Measurements from ENCODE around the gene AMN. TPM values are rescaled to one million over a fixed set of nuclear protein-coding genes. Genes with fewer than 3 reads are reported as not detected.

The AMN gene
- total and polyA plus RNA-seq, 4 donors: 0.16 to 8.8 (median 0.34) TPM

DNA sequence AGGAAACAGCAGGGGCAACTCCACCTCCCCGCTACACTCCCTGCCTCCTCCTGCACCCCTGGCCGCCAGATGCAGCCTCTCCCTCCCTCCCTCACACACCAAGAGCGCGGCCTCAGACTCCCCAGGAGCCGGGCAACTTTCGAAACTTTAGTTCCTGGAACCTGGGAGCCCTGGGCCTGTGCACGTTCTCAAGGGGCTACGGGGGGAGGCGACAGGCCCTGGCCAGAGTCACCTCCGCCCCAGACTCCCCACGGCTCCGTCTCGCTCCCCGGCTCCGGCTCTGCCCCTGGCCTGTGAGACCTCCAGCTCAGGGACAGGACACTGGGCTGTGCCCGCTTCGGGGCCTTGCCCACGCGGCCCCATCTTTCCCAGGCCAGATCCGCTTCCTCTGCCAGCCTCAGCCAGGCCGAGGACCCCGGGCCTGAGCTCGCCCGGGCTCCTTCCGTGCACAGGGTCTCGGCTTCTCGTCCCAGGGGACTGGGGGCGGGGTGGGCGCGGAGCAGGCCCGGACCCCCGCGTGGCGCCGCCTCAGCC lies 5.5 kb downstream of the AMN start:
- WGBS, 2 donors: 15 to 20% methylated on average over 35 of the region's 35 CpGs
- no peaks in the 10 kb centered on the region for H3K27me3 ChIP-seq (ENCODE audit: control insufficient read depth in 1 of 2, insufficient read depth in 2 of 2, low read length in 1 of 2)
- ATAC-seq (ENCODE audit: low FRiP score) (no peak), DNase-seq (peak in 1 of 2 donors; percentile 71)
- H3K4me1 ChIP-seq (ENCODE audit: control insufficient read depth in 1 of 2, insufficient read depth in 2 of 2, low read length in 2 of 2): no peaks in the 10 kb centered on the region
- peaks cover 0 to 2% of the 10 kb centered on the region in 2 donors for H3K36me3 ChIP-seq (ENCODE audit: control insufficient read depth in 1 of 2, insufficient read depth in 2 of 2, low read length in 1 of 2)
- no peaks in the 10 kb centered on the region for H3K9me3 ChIP-seq (ENCODE audit: control insufficient read depth, low read length)
- H3K27ac ChIP-seq (ENCODE audit: low read depth in 1 of 2, low read length in 2 of 2): no peak overlapping the region
- no peak overlapping the region for H3K4me3 ChIP-seq (ENCODE audit: low read length in 2 of 2)
- intact Hi-C loops (cut with DNase I): loop anchor here in 1 of 2 donors (10.0 kb wide), 1 partner anchor 403 kb away; no protein-coding TSS in a partner anchor

DNA sequence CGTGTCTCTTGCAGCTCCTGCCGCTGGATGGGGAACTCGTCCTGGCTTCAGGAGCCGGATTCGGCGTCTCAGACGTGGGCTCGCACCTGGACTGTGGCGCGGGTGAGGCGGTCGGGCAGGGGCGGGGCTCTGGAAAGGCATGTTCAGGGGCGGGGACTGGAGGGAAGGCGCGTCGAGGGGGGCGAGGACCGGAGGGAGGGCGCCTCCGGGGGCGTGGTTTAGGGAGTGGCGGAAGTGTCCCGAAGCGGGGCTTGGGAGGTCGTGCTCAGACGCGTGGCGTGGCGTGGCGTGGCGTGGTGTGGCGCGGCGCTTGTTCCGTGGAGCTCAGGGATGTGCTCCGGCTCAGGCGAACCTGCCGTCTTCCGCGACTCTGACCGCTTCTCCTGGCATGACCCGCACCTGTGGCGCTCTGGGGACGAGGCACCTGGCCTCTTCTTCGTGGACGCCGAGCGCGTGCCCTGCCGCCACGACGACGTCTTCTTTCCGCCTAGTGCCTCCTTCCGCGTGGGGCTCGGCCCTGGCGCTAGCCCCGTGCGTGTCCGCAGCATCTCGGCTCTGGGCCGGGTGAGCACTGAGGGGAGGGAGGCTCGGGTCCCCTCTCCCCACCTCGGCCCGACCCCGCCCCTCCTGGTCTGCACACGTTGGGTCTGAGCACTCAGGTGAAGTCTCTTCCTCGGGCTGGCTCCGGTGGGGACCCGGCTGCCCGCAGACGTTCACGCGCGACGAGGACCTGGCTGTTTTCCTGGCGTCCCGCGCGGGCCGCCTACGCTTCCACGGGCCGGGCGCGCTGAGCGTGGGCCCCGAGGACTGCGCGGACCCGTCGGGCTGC lies 6.2 kb downstream of the AMN start:
- WGBS, 2 donors: 1 to 2% methylated on average over 76 to 94 of the region's 94 CpGs
- ATAC-seq (ENCODE audit: low FRiP score) (peak; percentile 43), DNase-seq (peak; percentile 76 to 90)
- Histone ChIP-seq H3K4me1 (ENCODE audit: control insufficient read depth in 1 of 2, insufficient read depth in 2 of 2, low read length in 2 of 2) (no peaks in the 10 kb centered on the region), H3K9me3 (ENCODE audit: control insufficient read depth, low read length) (no peaks in the 10 kb centered on the region), H3K27ac (ENCODE audit: low read depth in 1 of 2, low read length in 2 of 2) (no peak overlapping the region), H3K4me3 (ENCODE audit: low read length in 2 of 2) (no peak overlapping the region), H3K27me3 (ENCODE audit: control insufficient read depth in 1 of 2, insufficient read depth in 2 of 2, low read length in 1 of 2) (no peaks in the 10 kb centered on the region), H3K36me3 (ENCODE audit: control insufficient read depth in 1 of 2, insufficient read depth in 2 of 2, low read length in 1 of 2) (peaks cover 0 to 2% of the 10 kb centered on the region in 2 donors)
- intact Hi-C loops (cut with DNase I): loop anchor here in 1 of 2 donors (10.0 kb wide), 1 partner anchor 404 kb away; no protein-coding TSS in a partner anchor

DNA sequence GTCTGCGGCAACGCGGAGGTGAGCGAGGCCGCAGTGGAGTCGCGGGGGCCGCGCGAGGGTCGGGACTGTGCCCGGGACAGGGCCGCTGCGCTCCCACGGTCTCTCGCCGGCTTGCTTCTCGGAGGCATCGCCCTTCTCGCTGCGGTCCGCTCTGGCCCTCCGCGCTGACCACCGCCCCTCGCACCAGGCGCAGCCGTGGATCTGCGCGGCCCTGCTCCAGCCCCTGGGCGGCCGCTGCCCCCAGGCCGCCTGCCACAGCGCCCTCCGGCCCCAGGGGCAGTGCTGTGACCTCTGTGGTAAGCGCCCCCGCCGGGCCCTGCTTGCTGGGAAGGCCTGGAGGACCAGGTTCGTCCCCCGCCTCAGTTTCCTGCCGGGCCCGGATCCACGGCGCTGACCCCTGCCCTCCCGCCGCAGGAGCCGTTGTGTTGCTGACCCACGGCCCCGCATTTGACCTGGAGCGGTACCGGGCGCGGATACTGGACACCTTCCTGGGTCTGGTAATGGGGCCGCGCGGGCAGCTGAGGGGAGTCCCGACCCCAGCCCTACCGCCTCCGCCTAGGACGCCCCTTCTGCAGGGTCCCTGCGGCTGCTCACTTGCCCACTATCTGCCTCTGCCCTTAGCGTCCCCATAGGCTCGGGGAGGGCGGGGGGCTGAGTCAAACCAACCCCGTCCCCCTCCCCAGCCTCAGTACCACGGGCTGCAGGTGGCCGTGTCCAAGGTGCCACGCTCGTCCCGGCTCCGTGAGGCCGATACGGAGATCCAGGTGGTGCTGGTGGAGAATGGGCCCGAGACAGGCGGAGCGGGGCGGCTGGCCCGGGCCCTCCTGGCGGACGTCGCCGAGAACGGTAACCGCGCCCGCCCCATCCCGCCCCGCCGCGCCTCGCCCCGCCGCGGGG lies 7.0 kb downstream of the AMN start:
- H3K4me3 ChIP-seq (ENCODE audit: low read length in 2 of 2): no peak overlapping the region
- ATAC-seq (ENCODE audit: low FRiP score): no peak
- 3% methylated on average over 73 to 94 of the region's 94 CpGs for WGBS, 2 donors
- H3K36me3 ChIP-seq (ENCODE audit: control insufficient read depth in 1 of 2, insufficient read depth in 2 of 2, low read length in 1 of 2): peaks cover 0 to 2% of the 10 kb centered on the region in 2 donors
- no peak overlapping the region for H3K27ac ChIP-seq (ENCODE audit: low read depth in 1 of 2, low read length in 2 of 2)
- no peak for DNase-seq
- intact Hi-C loops (cut with DNase I): loop anchor here in 1 of 2 donors (10.0 kb wide), 1 partner anchor 405 kb away; no protein-coding TSS in a partner anchor
- no peaks in the 10 kb centered on the region for H3K9me3 ChIP-seq (ENCODE audit: control insufficient read depth, low read length)
- no peaks in the 10 kb centered on the region for H3K4me1 ChIP-seq (ENCODE audit: control insufficient read depth in 1 of 2, insufficient read depth in 2 of 2, low read length in 2 of 2)
- H3K27me3 ChIP-seq (ENCODE audit: control insufficient read depth in 1 of 2, insufficient read depth in 2 of 2, low read length in 1 of 2): no peaks in the 10 kb centered on the region

DNA sequence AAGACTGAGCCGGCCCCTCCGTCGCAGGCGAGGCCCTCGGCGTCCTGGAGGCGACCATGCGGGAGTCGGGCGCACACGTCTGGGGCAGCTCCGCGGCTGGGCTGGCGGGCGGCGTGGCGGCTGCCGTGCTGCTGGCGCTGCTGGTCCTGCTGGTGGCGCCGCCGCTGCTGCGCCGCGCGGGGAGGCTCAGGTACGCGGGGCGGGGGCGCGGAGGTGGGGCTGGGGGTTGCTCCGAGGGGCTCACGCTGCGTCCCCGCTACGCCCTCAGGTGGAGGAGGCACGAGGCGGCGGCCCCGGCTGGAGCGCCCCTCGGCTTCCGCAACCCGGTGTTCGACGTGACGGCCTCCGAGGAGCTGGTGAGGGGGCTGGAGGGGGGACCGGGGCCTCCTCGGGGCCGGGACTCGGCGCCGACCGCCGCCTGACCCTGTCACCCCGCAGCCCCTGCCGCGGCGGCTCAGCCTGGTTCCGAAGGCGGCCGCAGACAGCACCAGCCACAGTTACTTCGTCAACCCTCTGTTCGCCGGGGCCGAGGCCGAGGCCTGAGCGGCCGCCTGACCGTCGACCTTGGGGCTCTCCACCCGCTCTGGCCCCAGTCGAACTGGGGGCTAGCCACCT lies 7.8 kb downstream of the AMN start:
- DNase-seq: no peak
- no peak for ATAC-seq (ENCODE audit: low FRiP score)
- Histone ChIP-seq H3K27me3 (ENCODE audit: control insufficient read depth in 1 of 2, insufficient read depth in 2 of 2, low read length in 1 of 2) (no peaks in the 10 kb centered on the region), H3K27ac (ENCODE audit: low read depth in 1 of 2, low read length in 2 of 2) (no peak overlapping the region), H3K4me3 (ENCODE audit: low read length in 2 of 2) (no peak overlapping the region), H3K9me3 (ENCODE audit: control insufficient read depth, low read length) (no peaks in the 10 kb centered on the region), H3K4me1 (ENCODE audit: control insufficient read depth in 1 of 2, insufficient read depth in 2 of 2, low read length in 2 of 2) (no peaks in the 10 kb centered on the region), H3K36me3 (ENCODE audit: control insufficient read depth in 1 of 2, insufficient read depth in 2 of 2, low read length in 1 of 2) (peaks cover 0 to 2% of the 10 kb centered on the region in 2 donors)
- intact Hi-C loops (cut with DNase I): no loop called here
- WGBS, 2 donors: 4 to 6% methylated on average over 23 to 74 of the region's 74 CpGs

DNA sequence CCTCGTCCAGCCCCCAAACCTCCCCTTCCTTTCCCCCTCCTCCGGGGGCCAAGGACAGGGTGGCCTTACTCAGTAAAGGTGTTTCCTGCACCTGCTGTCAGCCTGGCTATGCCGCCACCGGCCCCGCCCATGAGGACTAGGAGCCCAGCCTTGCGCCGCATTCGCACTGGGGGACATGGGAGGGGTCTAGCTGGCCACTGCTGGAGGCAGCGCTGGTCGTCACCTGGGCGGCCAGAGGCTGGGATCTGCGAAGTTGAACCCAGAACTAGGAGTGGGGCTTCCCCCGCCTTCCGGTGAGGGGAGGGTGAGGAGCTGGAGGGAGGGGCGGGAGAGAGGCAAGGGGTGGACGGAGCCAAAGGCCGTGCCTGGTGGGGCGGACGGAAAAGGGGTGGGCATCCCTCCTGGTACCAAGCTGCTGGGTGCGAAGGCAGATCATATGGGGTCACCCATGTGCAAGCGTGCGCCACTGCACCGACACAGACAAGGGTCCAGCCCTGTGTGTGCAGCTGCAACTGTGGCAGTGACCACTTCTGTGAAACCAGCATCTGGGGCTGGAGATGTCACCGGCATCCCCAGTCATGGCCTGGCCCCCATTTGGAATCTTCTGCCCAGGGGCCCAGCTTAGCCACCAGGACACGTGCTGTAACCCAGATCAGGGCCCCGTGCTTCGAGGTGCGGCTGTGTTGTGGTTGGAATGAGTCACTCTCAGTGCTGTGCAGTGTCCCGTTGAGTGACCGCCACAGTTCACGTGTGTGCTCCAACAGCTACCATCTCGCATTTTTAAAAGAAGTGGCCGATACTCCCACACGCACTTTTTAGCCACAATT lies 8.5 kb downstream of the AMN start:
- H3K27me3 ChIP-seq (ENCODE audit: control insufficient read depth in 1 of 2, insufficient read depth in 2 of 2, low read length in 1 of 2): no peaks in the 10 kb centered on the region
- H3K4me1 ChIP-seq (ENCODE audit: control insufficient read depth in 1 of 2, insufficient read depth in 2 of 2, low read length in 2 of 2): no peaks in the 10 kb centered on the region
- WGBS, 2 donors: 67 to 72% methylated on average over 33 to 34 of the region's 34 CpGs
- no peak overlapping the region for H3K27ac ChIP-seq (ENCODE audit: low read depth in 1 of 2, low read length in 2 of 2)
- H3K4me3 ChIP-seq (ENCODE audit: low read length in 2 of 2): no peak overlapping the region
- H3K9me3 ChIP-seq (ENCODE audit: control insufficient read depth, low read length): no peaks in the 10 kb centered on the region
- DNase-seq: no peak
- H3K36me3 ChIP-seq (ENCODE audit: control insufficient read depth in 1 of 2, insufficient read depth in 2 of 2, low read length in 1 of 2): peaks cover 0 to 2% of the 10 kb centered on the region in 2 donors
- ATAC-seq (ENCODE audit: low FRiP score): no peak
- intact Hi-C loops (cut with DNase I): no loop called here

DNA sequence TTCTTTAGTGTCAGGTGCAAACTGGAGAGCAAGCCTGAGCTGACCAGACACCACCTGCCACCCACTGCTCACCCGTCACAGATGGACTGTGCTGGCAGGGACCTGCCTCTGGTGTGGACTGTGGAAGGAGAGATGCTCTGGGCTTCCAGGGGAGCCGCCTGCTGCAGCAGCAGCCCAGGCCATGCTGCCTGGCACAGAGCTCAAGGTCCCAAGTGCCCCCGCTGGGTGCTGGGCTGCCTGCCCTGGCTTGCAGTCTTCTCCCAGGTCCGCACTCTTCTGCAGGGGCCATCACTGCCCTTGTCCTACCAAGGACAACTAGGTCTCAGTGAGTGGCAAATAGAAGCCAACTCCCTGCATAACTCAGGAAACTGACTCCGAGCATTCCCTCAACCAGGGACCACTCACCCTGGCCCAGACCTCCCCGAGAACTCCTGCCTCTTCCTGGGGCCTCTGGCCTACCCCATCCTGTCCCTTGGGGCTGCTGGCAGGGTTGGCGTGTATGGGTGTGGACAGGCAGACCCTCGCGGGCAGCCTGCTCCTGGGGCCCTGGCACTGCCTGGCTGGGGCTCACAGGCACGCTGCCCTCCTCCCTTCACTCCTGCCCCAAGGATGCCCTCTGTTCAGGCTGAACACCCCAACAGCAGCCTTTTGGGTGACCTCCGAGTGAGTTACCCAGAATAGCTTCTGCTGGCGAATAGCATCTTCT lies 9.3 kb downstream of the AMN start:
- Histone ChIP-seq H3K9me3 (ENCODE audit: control insufficient read depth, low read length) (no peaks in the 10 kb centered on the region), H3K4me1 (ENCODE audit: control insufficient read depth in 1 of 2, insufficient read depth in 2 of 2, low read length in 2 of 2) (no peaks in the 10 kb centered on the region), H3K27me3 (ENCODE audit: control insufficient read depth in 1 of 2, insufficient read depth in 2 of 2, low read length in 1 of 2) (no peaks in the 10 kb centered on the region), H3K4me3 (ENCODE audit: low read length in 2 of 2) (no peak overlapping the region), H3K27ac (ENCODE audit: low read depth in 1 of 2, low read length in 2 of 2) (no peak overlapping the region), H3K36me3 (ENCODE audit: control insufficient read depth in 1 of 2, insufficient read depth in 2 of 2, low read length in 1 of 2) (peaks cover 0 to 2% of the 10 kb centered on the region in 2 donors)
- 86 to 91% methylated on average over 12 of the region's 12 CpGs for WGBS, 2 donors
- intact Hi-C loops (cut with DNase I): no loop called here
- ATAC-seq (ENCODE audit: low FRiP score) (no peak), DNase-seq (peak in 1 of 2 donors; percentile 51)

DNA sequence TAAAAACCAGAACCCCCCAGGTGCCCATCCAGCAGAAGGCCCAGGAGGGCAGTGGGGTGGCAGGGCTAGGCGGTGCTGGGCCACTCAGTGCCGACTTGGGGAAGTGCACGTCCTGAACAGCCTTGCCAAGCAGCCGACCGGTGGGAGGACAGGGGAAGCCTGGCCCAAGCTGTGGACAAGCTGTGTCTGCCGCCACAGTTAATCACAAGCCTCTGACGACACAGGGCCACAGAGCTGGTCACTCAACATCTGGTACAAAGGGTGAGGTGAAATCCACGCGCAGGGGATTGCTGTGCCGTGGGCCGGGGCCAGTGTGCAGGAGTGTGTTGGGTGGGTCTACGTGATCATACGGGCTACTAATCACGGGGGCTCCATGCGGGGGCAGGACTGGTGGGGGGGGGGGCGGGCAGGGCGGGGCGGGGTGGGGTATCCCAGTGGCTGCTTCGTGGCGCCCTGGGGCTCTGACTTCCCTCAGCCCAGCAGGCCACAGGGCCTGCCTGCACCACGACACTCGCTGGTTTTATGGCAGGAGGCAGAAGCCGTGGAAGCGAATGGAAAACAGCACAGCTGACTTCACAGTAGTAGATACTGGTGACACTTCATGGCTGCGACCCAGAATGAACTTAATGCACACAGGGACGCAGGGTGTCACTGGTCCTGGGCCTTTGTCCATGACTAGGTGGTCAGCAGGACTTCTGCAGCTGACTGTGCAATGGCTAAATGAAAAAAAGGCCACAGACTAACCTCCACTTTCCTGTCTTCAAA lies 10.2 kb downstream of the AMN start:
- H3K9me3 ChIP-seq (ENCODE audit: control insufficient read depth, low read length): no peaks in the 10 kb centered on the region
- no peak for ATAC-seq (ENCODE audit: low FRiP score)
- WGBS, 2 donors: 89 to 90% methylated on average over 20 to 26 of the region's 26 CpGs
- H3K27me3 ChIP-seq (ENCODE audit: control insufficient read depth in 1 of 2, insufficient read depth in 2 of 2, low read length in 1 of 2): no peaks in the 10 kb centered on the region
- H3K4me3 ChIP-seq (ENCODE audit: low read length in 2 of 2): no peak overlapping the region
- H3K36me3 ChIP-seq (ENCODE audit: control insufficient read depth in 1 of 2, insufficient read depth in 2 of 2, low read length in 1 of 2): peaks cover 0 to 4% of the 10 kb centered on the region in 2 donors
- H3K4me1 ChIP-seq (ENCODE audit: control insufficient read depth in 1 of 2, insufficient read depth in 2 of 2, low read length in 2 of 2): no peaks in the 10 kb centered on the region
- peak in 1 of 2 donors; percentile 72 for DNase-seq
- intact Hi-C loops (cut with DNase I): no loop called here
- H3K27ac ChIP-seq (ENCODE audit: low read depth in 1 of 2, low read length in 2 of 2): no peak overlapping the region

Data from aorta (tissue), 5 donors.